HG02642 (cell line): ENCODE measurements around the gene GPR142.
"Not testable (repeated sequence)": the region's sequence is repeated elsewhere in the genome, so short reads cannot be mapped to it uniquely, and the experiment has no call there.

Experiments used
- ATAC-seq: cut with Tn5 transposase; IDR thresholded peaks from one replicate; pipeline ENCODE4 v1.9.1; 2021; ENCODE audit warnings: mild to moderate bottlenecking; ENCODE audit not compliant: unreplicated experiment, poor library complexity

The GPR142 gene

GRCh38 chr17:74390680-74391653, 23.7 kb downstream of the GPR142 start:
- ATAC-seq, result no peak

- no peak for ATAC-seq
Measured at GRCh38 chr17:74391771-74392170, 24.5 kb downstream of the GPR142 start.

- ATAC-seq, result no peak
Measured at GRCh38 chr17:74392848-74393247, 25.5 kb downstream of the GPR142 start.

GRCh38 chr17:74393346-74393942, 26.1 kb downstream of the GPR142 start:
- ATAC-seq, result no peak

- ATAC-seq, result no peak
Measured at GRCh38 chr17:74394275-74394950, 27.1 kb downstream of the GPR142 start.

- no peak for ATAC-seq
Measured at GRCh38 chr17:74394977-74395376, 27.7 kb downstream of the GPR142 start.

GRCh38 chr17:74396567-74396966, 29.3 kb downstream of the GPR142 start:
- no peak for ATAC-seq

GRCh38 chr17:74402048-74402447, 34.7 kb downstream of the GPR142 start:
- ATAC-seq, result no peak

GRCh38 chr17:74403512-74404137, 36.3 kb downstream of the GPR142 start:
- no peak for ATAC-seq

- no peak for ATAC-seq
Measured at GRCh38 chr17:74404218-74404617, 36.9 kb downstream of the GPR142 start.

GRCh38 chr17:74404789-74405188, 37.5 kb downstream of the GPR142 start:
- ATAC-seq, result no peak

- ATAC-seq, result not testable (repeated sequence)
Measured at GRCh38 chr17:74405311-74405710, 38.0 kb downstream of the GPR142 start.

GRCh38 chr17:74407384-74407783, 40.1 kb downstream of the GPR142 start:
- ATAC-seq, result no peak

GRCh38 chr17:74408262-74408661, 41.0 kb downstream of the GPR142 start:
- ATAC-seq, result no peak

GRCh38 chr17:74408815-74409214, 41.5 kb downstream of the GPR142 start:
- ATAC-seq, result no peak

- ATAC-seq, result no peak
Measured at GRCh38 chr17:74410001-74410443, 42.7 kb downstream of the GPR142 start.

GRCh38 chr17:74412581-74412980, 45.3 kb downstream of the GPR142 start:
- no peak for ATAC-seq

GRCh38 chr17:74413491-74413890, 46.2 kb downstream of the GPR142 start:
- ATAC-seq, result no peak

- no peak for ATAC-seq
Measured at GRCh38 chr17:74414510-74414909, 47.2 kb downstream of the GPR142 start.

- ATAC-seq, result no peak
Measured at GRCh38 chr17:74415608-74416396, 48.5 kb downstream of the GPR142 start.
